Activated naive CD8-positive, alpha-beta T cell treated with anti-CD3 and anti-CD28 coated beads, Interleukin-2, amount 50 U/mL, for 16 hours (primary cell): Measurements from ENCODE around the gene PRTG.
"Not testable (repeated sequence)": the region's sequence is repeated elsewhere in the genome, so short reads cannot be mapped to it uniquely, and the experiment has no call there.

Experiments
- DNase-seq: peaks from one replicate; pipeline ENCODE4 v3.0.0-alpha.2; 2020; ENCODE audit warnings: low read depth, low spot score

Gene PRTG, protein sequence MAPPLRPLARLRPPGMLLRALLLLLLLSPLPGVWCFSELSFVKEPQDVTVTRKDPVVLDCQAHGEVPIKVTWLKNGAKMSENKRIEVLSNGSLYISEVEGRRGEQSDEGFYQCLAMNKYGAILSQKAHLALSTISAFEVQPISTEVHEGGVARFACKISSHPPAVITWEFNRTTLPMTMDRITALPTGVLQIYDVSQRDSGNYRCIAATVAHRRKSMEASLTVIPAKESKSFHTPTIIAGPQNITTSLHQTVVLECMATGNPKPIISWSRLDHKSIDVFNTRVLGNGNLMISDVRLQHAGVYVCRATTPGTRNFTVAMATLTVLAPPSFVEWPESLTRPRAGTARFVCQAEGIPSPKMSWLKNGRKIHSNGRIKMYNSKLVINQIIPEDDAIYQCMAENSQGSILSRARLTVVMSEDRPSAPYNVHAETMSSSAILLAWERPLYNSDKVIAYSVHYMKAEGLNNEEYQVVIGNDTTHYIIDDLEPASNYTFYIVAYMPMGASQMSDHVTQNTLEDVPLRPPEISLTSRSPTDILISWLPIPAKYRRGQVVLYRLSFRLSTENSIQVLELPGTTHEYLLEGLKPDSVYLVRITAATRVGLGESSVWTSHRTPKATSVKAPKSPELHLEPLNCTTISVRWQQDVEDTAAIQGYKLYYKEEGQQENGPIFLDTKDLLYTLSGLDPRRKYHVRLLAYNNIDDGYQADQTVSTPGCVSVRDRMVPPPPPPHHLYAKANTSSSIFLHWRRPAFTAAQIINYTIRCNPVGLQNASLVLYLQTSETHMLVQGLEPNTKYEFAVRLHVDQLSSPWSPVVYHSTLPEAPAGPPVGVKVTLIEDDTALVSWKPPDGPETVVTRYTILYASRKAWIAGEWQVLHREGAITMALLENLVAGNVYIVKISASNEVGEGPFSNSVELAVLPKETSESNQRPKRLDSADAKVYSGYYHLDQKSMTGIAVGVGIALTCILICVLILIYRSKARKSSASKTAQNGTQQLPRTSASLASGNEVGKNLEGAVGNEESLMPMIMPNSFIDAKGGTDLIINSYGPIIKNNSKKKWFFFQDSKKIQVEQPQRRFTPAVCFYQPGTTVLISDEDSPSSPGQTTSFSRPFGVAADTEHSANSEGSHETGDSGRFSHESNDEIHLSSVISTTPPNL

DNA sequence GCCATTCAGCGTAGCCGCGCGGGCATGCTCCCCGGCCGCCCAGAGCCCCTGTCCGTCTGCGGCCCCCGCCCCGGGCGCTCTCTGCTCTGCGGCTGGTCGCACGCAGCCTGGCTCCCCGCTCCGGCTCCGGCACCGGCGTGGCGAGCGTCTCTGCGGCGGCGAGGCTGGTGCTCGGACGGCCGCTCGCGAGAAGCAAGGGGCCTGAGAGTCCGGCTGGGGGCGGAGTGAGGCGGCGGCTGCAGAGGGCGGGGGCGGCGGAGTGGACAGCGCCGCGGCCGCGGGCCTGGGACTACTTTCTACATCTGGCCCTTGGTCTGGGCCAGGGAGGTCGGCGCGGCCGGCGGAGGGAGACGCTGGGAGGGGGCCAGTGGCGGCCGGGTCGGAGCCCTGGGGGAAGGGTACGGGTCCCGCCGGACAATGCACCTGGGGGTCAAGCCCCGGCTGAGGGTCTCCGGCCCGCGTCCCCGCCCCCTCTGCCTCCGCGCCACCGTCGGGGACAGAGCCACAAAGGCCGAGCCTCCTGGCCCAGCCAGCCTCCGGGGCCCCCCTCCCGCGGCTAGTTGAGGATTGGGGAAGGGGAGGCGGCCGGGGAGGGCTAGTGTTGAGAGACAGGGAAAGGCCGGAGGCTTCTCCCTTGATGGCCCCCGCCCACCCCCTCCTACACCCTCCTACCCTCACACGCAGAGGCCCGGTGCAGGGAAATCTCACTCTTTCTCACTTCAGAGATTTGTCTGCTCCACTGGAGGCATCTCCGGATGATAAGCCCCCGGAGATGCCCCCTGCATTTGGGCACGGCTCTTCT is at the start of gene PRTG:
TSS of gene PRTG (minus strand) at position 226 of the 802 bp plus-strand sequence. CDS start at position 5, 221 bp downstream.
- no peak for DNase-seq

GRCh38 chr15:55791551-55792400 is 48.8 kb upstream of the PRTG start:
- DNase-seq, result no peak

DNA sequence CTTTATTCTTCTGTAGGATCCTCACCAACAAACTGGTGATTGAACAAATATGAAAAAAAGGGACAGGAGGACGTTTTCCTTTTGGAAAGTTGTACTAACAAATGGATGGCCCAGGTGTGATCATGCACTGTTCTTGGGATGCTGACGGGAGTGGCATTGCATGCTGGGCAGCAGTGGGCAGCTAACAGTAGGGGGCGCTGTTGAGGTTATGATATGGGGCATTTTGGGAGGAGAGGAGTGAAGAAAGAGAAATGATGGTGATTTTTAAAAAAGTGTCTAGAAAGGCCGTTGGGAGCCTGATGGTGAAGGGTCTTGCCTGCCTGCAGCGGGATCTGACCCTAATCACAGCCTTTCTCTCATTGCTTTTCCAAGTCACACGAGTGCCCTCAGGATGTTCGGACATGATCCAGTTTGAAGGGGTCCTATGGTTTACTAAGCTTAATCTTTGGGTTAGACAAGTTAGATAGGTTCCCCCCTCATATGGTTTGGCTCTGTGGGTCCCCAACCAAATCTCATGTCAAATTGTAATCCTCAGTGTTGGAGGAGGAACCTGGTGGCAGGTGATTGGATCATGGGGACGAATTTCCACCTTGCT is 46.2 kb upstream of the PRTG start:
- DNase-seq, result peak; percentile 7

DNA sequence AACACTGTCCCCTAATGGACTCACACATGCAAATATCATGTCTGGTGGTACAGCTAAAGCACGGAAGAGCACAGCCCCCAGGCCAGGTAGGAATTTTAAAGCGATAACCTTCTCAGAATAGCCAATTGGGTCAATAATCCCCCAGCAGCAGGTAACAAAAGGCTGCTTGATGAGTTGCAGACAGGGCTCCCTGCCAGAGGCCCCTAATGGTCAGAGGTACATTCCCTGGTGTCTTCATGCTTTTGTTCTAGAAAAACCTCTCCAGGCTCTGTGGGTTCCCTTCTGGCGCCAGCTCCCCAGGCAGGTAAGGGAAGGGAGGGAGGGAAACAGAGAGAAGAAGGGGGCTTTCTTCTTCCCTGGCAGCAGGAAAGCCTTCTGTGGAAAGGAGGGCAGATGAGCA is 43.4 kb upstream of the PRTG start:
- DNase-seq, result no peak

- not testable (repeated sequence) for DNase-seq
Observed at GRCh38 chr15:55785593-55785992, 42.6 kb upstream of the PRTG start.

GRCh38 chr15:55784286-55784685 is 41.3 kb upstream of the PRTG start:
- DNase-seq, result no peak

GRCh38 chr15:55782901-55783300 is 39.9 kb upstream of the PRTG start:
- no peak for DNase-seq

GRCh38 chr15:55780292-55780691 is 37.3 kb upstream of the PRTG start:
- DNase-seq, result no peak

- no peak for DNase-seq
Observed at GRCh38 chr15:55778932-55779331, 36.0 kb upstream of the PRTG start.

GRCh38 chr15:55775316-55775715 is 32.4 kb upstream of the PRTG start:
- DNase-seq, result no peak

- no peak for DNase-seq
Observed at GRCh38 chr15:55774113-55774970, 31.4 kb upstream of the PRTG start.

GRCh38 chr15:55770806-55771205 is 27.9 kb upstream of the PRTG start:
- no peak for DNase-seq

DNA sequence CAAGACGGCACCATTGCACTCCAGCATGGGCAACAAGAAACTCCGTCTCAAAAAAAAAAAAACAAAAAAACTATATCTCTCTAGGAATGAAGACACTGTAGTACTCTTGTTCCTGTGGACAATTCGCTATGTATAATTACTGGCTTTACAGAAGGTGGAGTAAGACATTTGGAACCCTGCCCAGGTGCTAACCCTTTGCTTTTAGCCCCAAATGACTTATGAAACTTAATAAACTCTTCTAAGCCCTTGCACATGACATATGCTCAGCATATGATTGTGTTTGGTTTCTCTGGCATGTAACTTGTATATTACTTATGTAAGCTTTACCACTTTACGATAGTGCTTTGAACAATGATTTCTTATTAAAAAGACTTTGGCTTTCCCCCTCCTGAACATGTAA is 27.3 kb upstream of the PRTG start:
- DNase-seq, result no peak

DNA sequence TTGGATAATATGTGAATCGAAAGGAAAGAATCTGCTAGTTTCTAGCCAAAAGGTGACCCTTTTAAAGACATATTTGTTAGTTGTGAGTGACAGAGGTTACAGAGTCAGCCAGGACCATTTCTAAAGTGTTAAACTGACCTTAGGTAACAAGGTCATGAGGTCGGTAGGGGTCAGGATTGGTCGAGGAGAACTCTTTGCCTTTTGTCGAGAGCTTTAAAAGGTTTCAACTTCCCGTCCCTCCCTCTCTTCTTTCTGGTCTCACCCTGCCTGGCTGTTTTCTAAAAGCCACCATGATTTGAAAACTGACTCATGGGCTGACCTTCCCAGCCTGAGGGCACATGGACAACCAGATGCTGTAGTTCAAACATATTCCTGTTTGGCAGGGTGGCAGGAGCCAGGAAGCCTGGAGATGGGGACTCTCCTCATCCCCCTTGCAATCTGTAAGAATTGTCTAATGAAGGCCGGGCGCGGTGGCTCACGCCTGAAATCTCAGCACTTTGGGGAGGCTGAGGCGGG is 25.8 kb upstream of the PRTG start:
- DNase-seq, result no peak

DNA sequence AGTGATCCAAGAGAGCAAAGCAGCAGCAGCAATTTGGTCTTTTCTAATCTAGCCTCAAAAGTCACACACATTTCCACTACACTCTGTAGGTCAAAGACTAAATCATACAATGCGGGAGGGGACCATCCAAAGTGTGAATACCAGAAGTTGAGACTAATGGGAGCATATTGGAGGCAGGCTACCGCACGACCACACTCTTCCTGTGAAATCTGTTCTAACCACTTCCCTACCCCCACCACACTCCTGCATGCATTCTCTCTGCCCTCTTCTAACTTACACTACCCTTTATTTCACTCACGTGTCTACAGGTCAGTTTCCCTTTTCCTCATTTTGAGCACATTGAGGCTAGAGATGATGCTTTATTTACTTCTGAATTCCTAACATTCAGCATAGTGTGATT is 23.7 kb upstream of the PRTG start:
- no peak for DNase-seq

- no peak for DNase-seq
Observed at GRCh38 chr15:55764398-55764797, 21.4 kb upstream of the PRTG start.

- DNase-seq, result no peak
Observed at GRCh38 chr15:55758580-55758986, 15.6 kb upstream of the PRTG start.

DNA sequence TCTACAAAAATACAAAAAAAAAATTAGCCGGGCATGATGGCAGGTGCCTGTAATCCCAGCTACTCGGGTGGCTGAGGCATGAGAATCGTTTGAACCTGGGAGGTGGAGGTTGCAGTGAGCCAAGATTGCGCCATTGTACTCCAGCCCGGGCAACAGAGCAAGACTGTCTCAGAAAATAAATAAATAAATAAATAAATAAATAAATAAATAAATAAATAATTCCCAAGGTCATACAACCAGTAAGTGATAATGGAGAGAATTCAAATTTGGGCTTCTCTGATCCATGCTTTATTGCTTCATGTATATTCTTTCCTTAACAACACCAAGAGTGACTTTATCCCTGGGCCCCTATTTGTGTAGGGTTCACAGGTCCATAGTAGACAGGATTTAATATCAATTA is 10.5 kb upstream of the PRTG start:
- DNase-seq, result not testable (repeated sequence)

GRCh38 chr15:55750706-55751105 is 7.8 kb upstream of the PRTG start:
- DNase-seq, result no peak
